ENCODE results near the gene LHFPL2. TPM values are rescaled to one million over a fixed set of nuclear protein-coding genes. Genes with fewer than 3 reads are reported as not detected.

The LHFPL2 gene
- total RNA-seq, 3 donors from 2014 or later = 44.8 to 63.6 (median 50.2) TPM

GRCh38 chr5:78594610-78595457 is 53.7 kb downstream of the LHFPL2 start:
- H3K9me3 ChIP-seq = no peaks in the 10 kb centered on the region
- ATAC-seq = peak; percentile 88
- no peak for TF ChIP-seq CTCF (IDR thresholded peaks at IDR 0.05)
- no peak overlapping the region for H3K4me3 ChIP-seq
- intact Hi-C loops (cut with DNase I, micrococcal nuclease) = no loop called here
- DNase-seq = peak in 1 of 3 donors; percentile 60
- H3K36me3 ChIP-seq (ENCODE audit: low read depth) = no peaks in the 10 kb centered on the region
- H3K4me1 ChIP-seq (ENCODE audit: low read depth) = peaks cover 15% of the 10 kb centered on the region

GRCh38 chr5:78594021-78594420 is 54.6 kb downstream of the LHFPL2 start:
- intact Hi-C loops (cut with DNase I, micrococcal nuclease) = no loop called here
- no peak for DNase-seq
- Histone ChIP-seq H3K4me3 (no peak overlapping the region), H3K4me1 (ENCODE audit: low read depth) (peaks cover 15% of the 10 kb centered on the region), H3K9me3 (no peaks in the 10 kb centered on the region), H3K36me3 (ENCODE audit: low read depth) (no peaks in the 10 kb centered on the region)
- no peak for ATAC-seq
- TF ChIP-seq CTCF (IDR thresholded peaks at IDR 0.05) = no peak

- no peaks in the 10 kb centered on the region for H3K9me3 ChIP-seq
- no peak for DNase-seq
- H3K4me3 ChIP-seq = no peak overlapping the region
- H3K36me3 ChIP-seq (ENCODE audit: low read depth) = no peaks in the 10 kb centered on the region
- ATAC-seq = peak; percentile 30
- peaks cover 15% of the 10 kb centered on the region for H3K4me1 ChIP-seq (ENCODE audit: low read depth)
- intact Hi-C loops (cut with DNase I, micrococcal nuclease) = no loop called here
- no peak for TF ChIP-seq CTCF (IDR thresholded peaks at IDR 0.05)
Observed at GRCh38 chr5:78593465-78593864, 55.1 kb downstream of the LHFPL2 start.

DNA sequence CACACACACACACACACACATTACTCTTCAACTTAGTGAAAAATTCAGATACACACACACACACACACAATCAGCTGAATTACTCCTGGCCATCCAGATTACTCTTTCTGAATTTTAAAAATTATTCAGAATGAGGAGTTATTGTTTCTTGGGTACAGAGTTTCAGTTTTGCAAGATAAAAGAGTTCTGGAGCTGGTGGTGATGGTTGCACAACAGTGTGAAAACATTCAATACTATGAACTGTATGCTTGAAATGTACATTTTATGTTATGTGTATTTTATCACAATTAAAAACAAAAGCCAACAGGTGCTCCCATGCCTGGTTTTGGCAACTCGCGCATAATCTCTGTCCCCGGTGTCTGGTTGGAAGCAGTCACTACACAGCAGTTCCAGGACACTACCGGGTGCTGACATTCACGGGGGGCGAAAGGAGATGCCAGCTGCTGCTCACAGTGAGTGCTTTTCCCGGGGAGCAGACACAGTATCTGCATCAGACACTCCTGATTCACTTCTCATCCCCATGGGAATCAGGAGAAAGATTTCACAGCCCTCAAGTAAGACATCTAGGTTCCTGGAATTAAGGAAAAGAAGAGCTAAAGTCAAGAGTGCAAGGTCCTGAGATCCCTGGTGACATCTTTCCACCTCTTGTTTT is 55.7 kb downstream of the LHFPL2 start:
- Histone ChIP-seq H3K36me3 (ENCODE audit: low read depth) (no peaks in the 10 kb centered on the region), H3K9me3 (no peaks in the 10 kb centered on the region), H3K4me3 (no peak overlapping the region), H3K4me1 (ENCODE audit: low read depth) (peaks cover 15% of the 10 kb centered on the region)
- no peak for DNase-seq
- ATAC-seq = no peak
- intact Hi-C loops (cut with DNase I, micrococcal nuclease) = no loop called here
- TF ChIP-seq CTCF (IDR thresholded peaks at IDR 0.05) = no peak

DNA sequence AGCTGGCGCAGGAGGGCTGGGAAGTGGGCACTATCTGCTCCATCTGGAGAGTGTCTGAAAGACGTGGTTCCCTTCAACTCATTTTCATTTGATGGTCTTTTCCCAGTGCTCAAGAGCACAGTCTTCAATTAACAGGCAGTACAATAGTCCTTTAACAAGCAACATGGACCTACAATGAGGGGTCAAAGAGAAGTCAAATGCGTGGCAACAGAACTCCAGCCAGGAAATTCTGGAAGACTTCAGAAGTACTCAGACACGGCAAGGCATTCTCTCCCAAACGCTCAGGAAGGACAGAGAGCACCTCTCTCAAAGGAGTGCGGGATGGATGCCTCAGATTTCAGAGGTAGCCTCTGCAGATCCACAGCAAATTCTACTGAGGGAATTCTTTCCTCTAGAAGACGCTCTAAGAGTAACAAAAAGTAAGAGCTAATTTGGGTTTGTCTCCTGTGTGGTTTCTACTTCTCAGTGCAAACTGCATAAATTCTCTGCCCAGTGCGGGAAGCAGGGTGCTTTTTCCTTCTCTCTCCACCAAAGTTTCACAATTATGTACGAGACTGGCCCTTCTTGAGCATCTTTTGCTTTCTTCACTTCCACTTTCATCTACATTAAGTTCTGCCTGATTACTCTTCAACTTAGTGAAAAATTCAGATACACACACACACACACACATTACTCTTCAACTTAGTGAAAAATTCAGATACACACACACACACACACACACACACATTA is 56.4 kb downstream of the LHFPL2 start:
- intact Hi-C loops (cut with DNase I, micrococcal nuclease) = no loop called here
- no peak overlapping the region for H3K4me3 ChIP-seq
- DNase-seq (no peak), ATAC-seq (no peak)
- peaks cover 15% of the 10 kb centered on the region for H3K4me1 ChIP-seq (ENCODE audit: low read depth)
- no peaks in the 10 kb centered on the region for H3K36me3 ChIP-seq (ENCODE audit: low read depth)
- TF ChIP-seq CTCF (IDR thresholded peaks at IDR 0.05) = no peak
- H3K9me3 ChIP-seq = no peaks in the 10 kb centered on the region

Data from mucosa of descending colon (tissue), 3 donors.